K562 (cell line): ENCODE measurements around the gene FARSA. TPM values are rescaled to one million over a fixed set of nuclear protein-coding genes. Genes with fewer than 3 reads are reported as not detected.

Experiments
- CHD2 ChIP-seq: IDR thresholded peaks from 2 replicates; pipeline ENCODE4 v1.6.1; 2011; ENCODE audit warnings: low read depth, low read length
- MIER1 ChIP-seq: fragments of 450-650 bp; IDR thresholded peaks from 2 replicates; pipeline ENCODE4 v1.6.1; 2016; ENCODE audit warnings: antibody characterized with exemption, mild to moderate bottlenecking, low read depth
- REST ChIP-seq, 2 experiments: fragments of 450-650 bp; formaldehyde crosslinking in 1 of 2; IDR thresholded peaks; 2 replicates each; pipeline versions ENCODE4 v1.4.0 to v1.6.1; 2014 to 2020; ENCODE audit warnings: mild to moderate bottlenecking in 2 of 2, borderline replicate concordance in 1 of 2, low read depth in 1 of 2
- ZBTB2 ChIP-seq: fragments of 450-650 bp; IDR thresholded peaks from 2 replicates; pipeline ENCODE4 v1.6.1; 2016; ENCODE audit warnings: antibody characterized with exemption
- polyA plus RNA-seq, 8 experiments: library from polyadenylated mRNA; depleted of rRNA in 4 of 8; stranded (reverse) in 5 of 8; unstranded in 3 of 8; fragments of >200 nt; fragmentation: Nextera tagmentation in 2 of 8; fragmentation: Illumina TruSeq in 1 of 8; extraction: Ambion mirVana in 2 of 8; extraction: Trizol in 1 of 8; gene quantifications; 2 replicates each; pipeline versions ENCODE4 v1.2.1 to v1.2.3, GENCODE V29; 2011 to 2014; ENCODE audit warnings: inconsistent platforms in 1 of 8, missing spikeins in 1 of 8
- total RNA-seq, 7 experiments: library from RNA; depleted of rRNA in 6 of 7; stranded (reverse); fragments of >200 nt in 6 of 7; fragmentation: Illumina TruSeq in 2 of 7; extraction: Trizol in 2 of 7; gene quantifications; 2 replicates each; pipeline versions ENCODE4 v1.2.1 to v1.2.3, GENCODE V29; 2011 to 2021; ENCODE audit warnings: low replicate concordance in 1 of 7
- TF ChIP-seq, protein P1 (sequence below): fragments of 250-450 bp; sonication (Bioruptor Pico); IDR thresholded peaks from 2 replicates; pipeline ENCODE4 v1.4.0; 2020; ENCODE audit warnings: mild to moderate bottlenecking

Gene FARSA
- total and polyA plus RNA-seq, 9 of the 15 experiments (the other 6 are each of a cell fraction or from before 2014, with no cell fraction given), result 25.2 to 237 (median 89.6) TPM

GRCh38 chr19:12946092-12946721 lies 12.7 kb upstream of the FARSA start (continued):
- no peak for TF ChIP-seq REST (IDR thresholded peaks at IDR 0.05; ENCODE audit: borderline replicate concordance)
- TF ChIP-seq REST (CRISPR knock-in tag; IDR thresholded peaks at IDR 0.05; ENCODE audit: low read depth), result no peak
- peak; percentile 92 for TF ChIP-seq CHD2
- TF ChIP-seq, protein P1, sequence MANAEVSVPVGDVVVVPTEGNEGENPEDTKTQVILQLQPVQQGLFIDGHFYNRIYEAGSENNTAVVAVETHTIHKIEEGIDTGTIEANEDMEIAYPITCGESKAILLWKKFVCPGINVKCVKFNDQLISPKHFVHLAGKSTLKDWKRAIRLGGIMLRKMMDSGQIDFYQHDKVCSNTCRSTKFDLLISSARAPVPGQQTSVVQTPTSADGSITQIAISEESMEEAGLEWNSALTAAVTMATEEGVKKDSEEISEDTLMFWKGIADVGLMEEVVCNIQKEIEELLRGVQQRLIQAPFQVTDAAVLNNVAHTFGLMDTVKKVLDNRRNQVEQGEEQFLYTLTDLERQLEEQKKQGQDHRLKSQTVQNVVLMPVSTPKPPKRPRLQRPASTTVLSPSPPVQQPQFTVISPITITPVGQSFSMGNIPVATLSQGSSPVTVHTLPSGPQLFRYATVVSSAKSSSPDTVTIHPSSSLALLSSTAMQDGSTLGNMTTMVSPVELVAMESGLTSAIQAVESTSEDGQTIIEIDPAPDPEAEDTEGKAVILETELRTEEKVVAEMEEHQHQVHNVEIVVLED, result no peak
- no peak for TF ChIP-seq MIER1
- no peak for TF ChIP-seq ZBTB2
